ENCODE measurements around the gene MSI2.

GRCh38 chr17:57225127-57225526 lies 31.2 kb upstream of the MSI2 start:
- TF ChIP-seq CTCF (IDR thresholded peaks at IDR 0.05), result no peak
- no peak for TF ChIP-seq POLR2A (IDR thresholded peaks at IDR 0.05)

All from sigmoid colon (tissue), 3 donors.